Renal cortex interstitium (tissue), 15 donors: ENCODE measurements around the gene PIR. TPM values are rescaled to one million over a fixed set of nuclear protein-coding genes. Genes with fewer than 3 reads are reported as not detected.

Experiments used
- DNase-seq, 11 donors: peaks; one replicate each; pipeline ENCODE4 v3.0.0-alpha.2; 2013; ENCODE audit warnings: low read depth in 9 of 11, low spot score in 4 of 11; ENCODE audit errors: extremely low read depth in 1 of 11
- long read RNA-seq, 16 experiments: transcript quantifications; one replicate each; lab custom pipeline, GENCODE V29; 2026
- polyA plus RNA-seq, 3 donors: library from polyadenylated mRNA; unstranded; fragments of 120-200 nt; gene quantifications; one replicate each; pipeline ENCODE4 v1.2.1, GENCODE V29; 2013; ENCODE audit not compliant: insufficient read length in 3 of 3

The PIR gene
- polyA plus RNA-seq: 1 to 10 TPM; 3.9 to 5.7 (median 5.5) TPM
- long read RNA-seq, donor 1, partial matches to known transcripts: 0 of 1 reads
- long read RNA-seq, donor 1, other reads (novel, unspliced or antisense): 0 of 1 reads
- long read RNA-seq, donor 2: 0 reads
- long read RNA-seq, donor 3, partial matches to known transcripts: 0 of 1 reads
- long read RNA-seq, donor 3, other reads (novel, unspliced or antisense): 0 of 1 reads
- long read RNA-seq, donor 4, partial matches to known transcripts: 0 of 1 reads
- long read RNA-seq, donor 4, other reads (novel, unspliced or antisense): 0 of 1 reads
- long read RNA-seq, donor 5, partial matches to known transcripts: 0 of 3 reads
- long read RNA-seq, donor 5, other reads (novel, unspliced or antisense): 0 of 3 reads
- long read RNA-seq, donor 6, partial matches to known transcripts: 0 of 1 reads
- long read RNA-seq, donor 6, other reads (novel, unspliced or antisense): 0 of 1 reads
- long read RNA-seq, donor 7, partial matches to known transcripts: 0 of 3 reads
- long read RNA-seq, donor 7, other reads (novel, unspliced or antisense): 0 of 3 reads
- long read RNA-seq, donor 8, partial matches to known transcripts: 5 of 6 reads
- long read RNA-seq, donor 8, other reads (novel, unspliced or antisense): 0 of 6 reads
- long read RNA-seq, donor 9, partial matches to known transcripts: 0 of 1 reads
- long read RNA-seq, donor 9, other reads (novel, unspliced or antisense): 0 of 1 reads
- long read RNA-seq, donor 10: 0 reads
- long read RNA-seq, donor 11, partial matches to known transcripts: 0 of 2 reads
- long read RNA-seq, donor 11, other reads (novel, unspliced or antisense): 0 of 2 reads
- long read RNA-seq, donor 12: 0 reads
- long read RNA-seq, donor 13, transcript PIR-201 (10 exons, 1,282 nt): major isoform, 9 of 9 reads
- long read RNA-seq, donor 13, partial matches to known transcripts: 0 of 9 reads
- long read RNA-seq, donor 13, other reads (novel, unspliced or antisense): 0 of 9 reads
- long read RNA-seq, donor 14, partial matches to known transcripts: 0 of 4 reads
- long read RNA-seq, donor 14, other reads (novel, unspliced or antisense): 0 of 4 reads
- long read RNA-seq, donor 15, partial matches to known transcripts: 0 of 1 reads
- long read RNA-seq, donor 15, other reads (novel, unspliced or antisense): 0 of 1 reads
- long read RNA-seq, donor 16, partial matches to known transcripts: 0 of 4 reads
- long read RNA-seq, donor 16, other reads (novel, unspliced or antisense): 0 of 4 reads

- DNase-seq: peak in 10 of 11 donors; percentile 13 to 65 (median 44)
These were observed at the start of gene PIR for GRCh38 chrX:15493118-15493962. Gene PIR (minus strand): TSS chrX:15493333. CDS start chrX:15491257, 2,076 bp downstream.

DNA sequence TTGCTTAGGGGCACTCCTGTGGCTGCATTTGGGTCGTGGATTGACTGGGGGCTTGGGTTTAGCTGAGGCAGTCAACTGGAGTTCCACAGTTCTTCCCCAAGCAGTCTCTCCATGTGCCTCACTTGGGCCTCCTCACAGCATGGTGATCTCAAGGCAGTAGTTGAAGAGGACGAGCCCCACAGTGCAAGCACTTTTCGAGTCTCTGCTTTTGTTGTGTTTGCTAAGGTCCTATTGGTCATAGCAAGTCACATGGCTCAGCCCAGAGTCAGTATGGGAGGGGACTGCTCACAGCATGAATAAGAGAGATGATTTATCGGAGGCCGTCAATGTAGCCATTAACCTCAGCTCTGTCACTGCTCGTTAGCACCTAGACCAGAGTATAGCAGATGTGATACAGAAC is 37.2 kb upstream of the PIR start:
- no peak for DNase-seq

GRCh38 chrX:15529165-15529564 is 36.0 kb upstream of the PIR start:
- no peak for DNase-seq

GRCh38 chrX:15525664-15526416 is 32.7 kb upstream of the PIR start:
- DNase-seq: no peak

GRCh38 chrX:15524417-15524816 is 31.3 kb upstream of the PIR start:
- peak in 3 of 11 donors; percentile 13 to 21 (median 16) for DNase-seq

DNA sequence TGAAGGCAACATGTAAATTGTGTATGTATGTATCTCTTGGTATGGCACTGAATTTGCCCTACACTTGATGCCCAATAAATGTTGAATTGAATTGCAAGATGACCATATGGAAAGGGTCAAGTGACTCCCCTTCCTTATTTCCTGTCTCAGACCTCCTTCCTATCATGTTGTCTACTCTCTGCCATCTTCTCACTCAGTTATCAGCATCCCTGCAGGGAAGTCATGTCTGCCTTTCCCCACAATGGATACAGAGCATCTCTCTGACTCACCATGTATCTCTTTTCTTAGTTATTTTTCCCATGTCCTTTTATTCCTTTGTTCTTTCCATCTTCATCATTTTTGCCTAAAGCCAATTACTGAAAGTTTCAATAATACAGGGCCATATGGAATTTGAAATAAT is 30.0 kb upstream of the PIR start:
- DNase-seq: no peak

- no peak for DNase-seq
These were observed 29.3 kb upstream of the PIR start for GRCh38 chrX:15522464-15522863.

DNA sequence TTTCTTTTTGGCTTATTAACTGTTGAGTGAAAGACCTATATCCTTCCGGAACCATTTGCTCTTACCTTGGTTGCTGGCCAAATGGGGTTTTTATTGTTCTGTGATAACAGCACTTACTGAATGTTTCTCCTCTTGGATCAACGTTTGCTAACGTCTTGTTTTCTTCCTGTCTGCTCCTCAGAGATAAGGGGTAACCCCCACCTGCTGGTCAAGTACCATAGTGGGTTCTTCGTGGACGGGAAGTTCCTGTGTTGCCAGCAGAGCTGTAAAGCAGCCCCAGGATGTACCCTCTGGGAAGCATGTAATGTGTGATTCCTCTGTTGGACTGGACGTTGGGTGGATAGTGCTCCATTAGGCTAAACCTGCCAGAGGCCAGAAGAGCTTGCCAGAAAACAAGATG is 22.8 kb upstream of the PIR start:
- DNase-seq: no peak

DNA sequence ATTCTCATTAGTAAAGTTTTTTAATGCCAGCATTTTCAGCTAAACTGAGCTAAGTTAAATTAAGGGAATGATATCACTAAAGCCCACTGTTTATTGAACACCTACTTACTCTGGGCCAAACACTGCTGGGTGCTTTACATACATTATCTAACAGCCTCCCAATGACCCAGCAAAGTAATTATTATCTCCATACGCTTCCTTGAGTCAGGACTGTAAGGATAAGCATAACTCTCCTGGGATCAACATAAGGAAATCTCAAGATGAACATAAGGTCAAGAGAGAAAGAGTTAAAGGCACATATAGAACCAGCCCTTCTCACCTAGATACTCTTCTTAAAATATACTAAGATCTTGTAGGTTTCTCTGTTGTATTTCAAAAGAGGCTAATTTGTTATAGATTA is 21.1 kb upstream of the PIR start:
- DNase-seq: no peak

DNA sequence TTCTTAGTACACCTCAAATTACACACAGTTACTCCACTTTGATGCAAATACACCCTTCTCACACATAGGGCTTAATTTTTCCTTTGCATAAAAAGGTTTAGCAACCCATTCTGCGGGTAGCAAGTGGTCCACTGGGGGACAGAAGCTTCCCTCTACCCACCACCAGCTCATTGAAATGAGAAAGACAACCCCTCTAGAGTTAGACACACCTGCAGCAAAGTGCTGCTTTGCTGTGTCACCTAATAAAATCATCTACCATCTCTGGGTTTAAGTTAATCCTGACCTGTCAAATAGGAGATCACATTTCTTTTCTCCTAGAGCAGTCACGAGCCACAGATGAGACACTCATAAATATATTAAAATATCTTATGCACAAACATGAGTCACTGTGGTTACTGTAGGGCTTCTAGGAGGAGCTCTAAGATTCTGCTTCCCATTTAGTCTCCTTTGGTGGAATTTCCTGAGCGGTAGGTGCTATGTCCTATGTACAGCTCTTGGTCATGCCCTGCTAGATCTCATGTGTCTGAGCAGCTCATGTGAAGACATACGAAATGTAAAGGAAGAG is 19.4 kb upstream of the PIR start:
- no peak for DNase-seq

DNA sequence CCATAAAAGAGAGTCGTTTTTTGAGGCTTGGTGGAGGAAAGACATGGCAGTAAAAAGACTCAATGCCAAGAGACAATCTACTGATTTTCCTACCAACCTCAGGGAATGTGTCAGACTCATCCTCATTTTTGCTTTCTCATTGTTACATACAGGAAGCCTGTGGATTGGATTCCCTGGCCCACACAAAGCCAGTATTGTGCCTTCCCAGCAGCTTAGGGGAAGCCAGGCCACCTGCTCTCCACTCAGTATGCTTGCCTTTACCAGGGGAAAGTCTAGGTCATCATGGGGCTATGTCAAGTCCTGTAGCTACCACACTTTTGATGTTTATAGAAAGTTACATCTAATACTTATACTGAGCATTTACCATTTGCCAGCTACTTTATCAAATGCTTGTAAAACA is 18.4 kb upstream of the PIR start:
- DNase-seq: no peak

DNA sequence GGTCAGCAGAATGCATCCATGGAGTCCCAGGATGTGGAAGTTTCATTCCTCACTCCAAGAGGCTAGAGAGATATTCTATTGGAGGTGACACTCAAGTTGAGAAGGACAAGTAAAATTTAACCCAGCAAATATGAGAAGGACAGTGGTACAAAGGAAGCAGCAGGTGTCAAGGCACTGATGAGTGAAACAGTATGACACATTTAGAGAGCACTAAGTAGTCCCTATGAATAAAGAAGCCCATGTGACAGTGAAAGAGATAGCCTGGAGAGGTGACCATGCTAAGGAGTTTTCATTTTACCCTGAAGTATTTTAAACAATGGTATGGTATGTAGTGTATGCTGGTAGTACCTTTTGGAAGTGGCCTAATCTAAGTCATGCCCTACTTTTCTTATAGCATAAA is 16.7 kb upstream of the PIR start:
- DNase-seq: no peak

- no peak for DNase-seq
These were observed 13.9 kb upstream of the PIR start for GRCh38 chrX:15507005-15507404.

DNA sequence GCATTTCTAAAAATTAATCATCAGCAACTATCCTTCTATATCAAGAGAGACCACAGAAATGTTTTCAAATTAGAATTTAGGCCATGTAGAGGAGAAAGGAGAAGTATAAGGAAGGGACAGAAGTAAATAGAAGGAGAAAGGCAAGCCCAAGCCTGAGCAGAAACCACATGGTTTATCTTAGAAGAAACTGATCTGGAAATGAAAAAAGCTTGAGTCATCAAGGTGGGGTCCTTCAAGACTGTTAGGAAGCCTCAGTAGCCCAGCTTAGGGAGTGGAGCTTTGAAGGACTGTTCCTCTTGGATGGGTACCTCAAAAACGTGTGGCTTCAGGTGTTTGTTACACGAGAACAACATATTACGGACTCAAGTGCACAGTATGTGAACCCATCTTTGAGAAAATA is 12.0 kb upstream of the PIR start:
- no peak for DNase-seq

GRCh38 chrX:15504661-15505060 is 11.5 kb upstream of the PIR start:
- DNase-seq: no peak

GRCh38 chrX:15501506-15501905 is 8.4 kb upstream of the PIR start:
- no peak for DNase-seq

DNA sequence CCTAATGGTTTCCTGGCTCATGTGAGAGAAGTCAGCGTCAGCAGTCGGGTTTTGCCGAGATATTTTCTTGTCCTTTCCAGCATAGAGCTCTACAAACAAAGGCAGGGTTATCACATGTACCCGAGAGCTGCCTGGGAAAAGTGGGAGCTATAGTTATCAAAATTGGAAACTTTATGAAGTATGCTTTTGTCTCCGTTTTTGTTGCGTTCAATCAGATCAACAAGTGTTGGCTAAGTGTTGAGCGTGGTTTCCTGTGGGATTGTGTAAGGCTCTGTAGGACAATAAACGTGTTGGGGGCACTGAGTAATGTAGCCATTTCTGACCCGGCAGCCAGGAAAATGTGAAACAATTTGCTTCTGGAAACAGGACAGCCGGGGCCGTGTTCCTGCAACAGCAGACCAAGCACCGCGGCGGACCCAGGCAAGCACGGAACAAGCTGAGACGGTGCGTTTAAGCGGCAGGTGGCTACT is 7.4 kb upstream of the PIR start, which contains the start of gene BMX:
Gene BMX (plus strand): TSS at position 311 of the 470 bp plus-strand sequence. CDS start 7,547 bp downstream, outside the sequence.
- no peak for DNase-seq
